ENCODE data around the gene FSHR. TPM values are rescaled to one million over a fixed set of nuclear protein-coding genes. Genes with fewer than 3 reads are reported as not detected.

The FSHR gene
- total RNA-seq, 1 donor from 2014 or later = not detected

DNA sequence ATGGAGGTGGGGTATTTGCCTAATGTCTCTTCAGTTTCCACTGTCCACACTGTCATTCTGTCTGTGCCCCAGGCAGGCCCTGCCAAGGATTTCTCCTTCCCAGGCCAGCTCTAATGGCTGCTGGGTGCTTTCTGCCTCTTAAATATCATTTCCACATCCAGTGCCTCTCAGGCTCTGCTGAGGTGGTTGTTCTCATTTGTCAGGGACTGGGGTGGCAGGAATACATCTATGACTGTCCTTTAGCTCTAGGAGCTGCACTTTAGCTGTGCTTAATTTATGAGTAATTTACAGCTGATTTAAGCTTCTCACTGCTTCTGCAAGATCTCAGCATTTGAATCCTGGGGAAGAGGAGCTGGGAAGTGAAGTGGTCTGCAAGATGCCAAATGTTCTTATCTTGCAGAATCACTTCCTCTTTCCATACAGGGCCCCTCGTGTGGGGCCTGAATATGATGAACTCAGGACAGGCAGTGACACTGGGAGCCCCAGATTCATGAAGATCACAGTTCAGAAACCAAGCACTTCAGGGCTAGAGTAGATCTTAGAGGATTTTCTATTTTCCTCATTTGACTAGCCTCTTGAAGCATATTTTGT, 150.2 kb downstream of the FSHR start:
- Mint-ChIP-seq H3K9me3 (no peaks in the 10 kb centered on the region), H3K4me3 (ENCODE audit: low read depth) (no peak overlapping the region), H3K36me3 (ENCODE audit: low read depth) (no peaks in the 10 kb centered on the region), H3K4me1 (ENCODE audit: low read depth) (no peaks in the 10 kb centered on the region), H3K27me3 (ENCODE audit: low read depth) (no peaks in the 10 kb centered on the region), H3K27ac (no peak overlapping the region)
- no peak for DNase-seq (ENCODE audit: low spot score)
- intact Hi-C loops (cut with micrococcal nuclease) = no loop called here

DNA sequence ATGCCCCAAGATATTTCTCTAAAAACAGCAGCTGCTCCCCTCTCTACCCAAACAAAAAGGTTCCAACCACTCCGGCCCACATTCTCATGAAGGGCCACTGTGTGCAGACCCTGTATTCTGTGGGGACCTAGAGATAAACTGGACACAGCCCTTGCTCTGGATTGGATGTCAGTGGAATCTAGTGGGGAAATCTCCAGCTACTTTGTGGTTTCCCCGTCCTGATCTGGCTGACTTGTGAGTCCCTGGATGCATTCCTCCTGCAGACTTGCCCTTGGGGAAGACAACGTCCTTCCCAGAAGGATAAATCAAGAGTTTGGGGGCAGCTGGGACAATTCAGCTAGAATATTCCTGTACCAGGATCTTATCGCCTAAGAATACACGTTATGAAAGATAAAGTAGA, 151.1 kb downstream of the FSHR start:
- H3K4me3 Mint-ChIP-seq (ENCODE audit: low read depth) = no peak overlapping the region
- H3K27me3 Mint-ChIP-seq (ENCODE audit: low read depth) = no peaks in the 10 kb centered on the region
- H3K36me3 Mint-ChIP-seq (ENCODE audit: low read depth) = no peaks in the 10 kb centered on the region
- intact Hi-C loops (cut with micrococcal nuclease) = no loop called here
- H3K4me1 Mint-ChIP-seq (ENCODE audit: low read depth) = no peaks in the 10 kb centered on the region
- no peak for DNase-seq (ENCODE audit: low spot score)
- no peak overlapping the region for H3K27ac Mint-ChIP-seq
- H3K9me3 Mint-ChIP-seq = no peaks in the 10 kb centered on the region

- no peaks in the 10 kb centered on the region for H3K4me1 Mint-ChIP-seq (ENCODE audit: low read depth)
- intact Hi-C loops (cut with micrococcal nuclease) = no loop called here
- H3K27me3 Mint-ChIP-seq (ENCODE audit: low read depth) = no peaks in the 10 kb centered on the region
- no peaks in the 10 kb centered on the region for H3K36me3 Mint-ChIP-seq (ENCODE audit: low read depth)
- H3K9me3 Mint-ChIP-seq = no peaks in the 10 kb centered on the region
- H3K4me3 Mint-ChIP-seq (ENCODE audit: low read depth) = no peak overlapping the region
- no peak for DNase-seq (ENCODE audit: low spot score)
- H3K27ac Mint-ChIP-seq = no peak overlapping the region
Measured at GRCh38 chr2:49002750-49003149, 151.6 kb downstream of the FSHR start.

DNA sequence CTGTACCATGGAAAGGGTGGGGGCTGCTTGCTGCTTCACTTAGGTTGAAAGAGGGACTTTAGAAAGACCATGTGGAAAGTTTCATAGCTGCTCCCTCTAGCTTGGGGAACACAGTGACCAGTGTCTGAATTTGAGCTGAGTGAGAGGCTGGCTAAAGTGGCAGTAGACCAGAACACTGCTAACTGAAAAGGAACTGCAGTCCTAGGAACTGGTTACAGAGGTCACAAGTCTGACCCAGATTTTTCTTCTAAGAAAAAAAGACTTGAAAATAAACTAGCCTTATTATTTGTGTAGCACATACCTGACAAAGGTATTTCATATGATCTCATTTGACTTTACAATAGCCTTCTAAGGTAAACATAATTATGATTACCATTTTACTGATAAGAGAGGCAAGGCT, 153.6 kb downstream of the FSHR start:
- no peaks in the 10 kb centered on the region for H3K27me3 Mint-ChIP-seq (ENCODE audit: low read depth)

DNA sequence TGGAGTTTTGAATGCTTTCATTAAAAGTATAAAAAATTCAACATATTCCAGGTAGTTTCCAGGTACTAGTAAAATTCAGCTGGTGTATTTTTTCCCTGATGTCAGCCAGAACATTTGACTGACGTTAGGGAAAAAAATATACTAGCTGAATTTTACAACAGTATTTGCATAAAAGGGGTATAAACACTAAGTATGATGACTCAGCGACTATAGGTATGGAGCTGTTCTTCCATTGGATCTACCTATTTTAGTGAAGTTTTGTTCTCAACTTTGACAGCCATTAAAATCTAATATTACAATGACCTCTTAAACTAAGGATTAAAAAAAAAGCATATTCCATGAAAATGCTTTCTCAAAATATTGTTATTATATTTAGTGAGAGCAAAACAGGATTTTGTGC, 155.9 kb downstream of the FSHR start:
- Mint-ChIP-seq H3K4me3 (ENCODE audit: low read depth) (no peak overlapping the region), H3K27me3 (ENCODE audit: low read depth) (no peaks in the 10 kb centered on the region), H3K4me1 (ENCODE audit: low read depth) (no peaks in the 10 kb centered on the region), H3K9me3 (no peaks in the 10 kb centered on the region), H3K36me3 (ENCODE audit: low read depth) (no peaks in the 10 kb centered on the region), H3K27ac (no peak overlapping the region)
- intact Hi-C loops (cut with micrococcal nuclease) = no loop called here
- no peak for DNase-seq (ENCODE audit: low spot score)

More for the DNA sequence above, 153.6 kb downstream of the FSHR start:
- Mint-ChIP-seq H3K4me1 (ENCODE audit: low read depth) (no peaks in the 10 kb centered on the region), H3K9me3 (no peaks in the 10 kb centered on the region), H3K4me3 (ENCODE audit: low read depth) (no peak overlapping the region), H3K27ac (no peak overlapping the region), H3K36me3 (ENCODE audit: low read depth) (no peaks in the 10 kb centered on the region)
- intact Hi-C loops (cut with micrococcal nuclease) = no loop called here
- no peak for DNase-seq (ENCODE audit: low spot score)

- no peak for DNase-seq (ENCODE audit: low spot score)
- intact Hi-C loops (cut with micrococcal nuclease) = no loop called here
- Mint-ChIP-seq H3K9me3 (no peaks in the 10 kb centered on the region), H3K27ac (no peak overlapping the region), H3K27me3 (ENCODE audit: low read depth) (no peaks in the 10 kb centered on the region), H3K4me3 (ENCODE audit: low read depth) (no peak overlapping the region), H3K4me1 (ENCODE audit: low read depth) (no peaks in the 10 kb centered on the region), H3K36me3 (ENCODE audit: low read depth) (no peaks in the 10 kb centered on the region)
Measured at GRCh38 chr2:48993576-48993975, 160.7 kb downstream of the FSHR start.

DNA sequence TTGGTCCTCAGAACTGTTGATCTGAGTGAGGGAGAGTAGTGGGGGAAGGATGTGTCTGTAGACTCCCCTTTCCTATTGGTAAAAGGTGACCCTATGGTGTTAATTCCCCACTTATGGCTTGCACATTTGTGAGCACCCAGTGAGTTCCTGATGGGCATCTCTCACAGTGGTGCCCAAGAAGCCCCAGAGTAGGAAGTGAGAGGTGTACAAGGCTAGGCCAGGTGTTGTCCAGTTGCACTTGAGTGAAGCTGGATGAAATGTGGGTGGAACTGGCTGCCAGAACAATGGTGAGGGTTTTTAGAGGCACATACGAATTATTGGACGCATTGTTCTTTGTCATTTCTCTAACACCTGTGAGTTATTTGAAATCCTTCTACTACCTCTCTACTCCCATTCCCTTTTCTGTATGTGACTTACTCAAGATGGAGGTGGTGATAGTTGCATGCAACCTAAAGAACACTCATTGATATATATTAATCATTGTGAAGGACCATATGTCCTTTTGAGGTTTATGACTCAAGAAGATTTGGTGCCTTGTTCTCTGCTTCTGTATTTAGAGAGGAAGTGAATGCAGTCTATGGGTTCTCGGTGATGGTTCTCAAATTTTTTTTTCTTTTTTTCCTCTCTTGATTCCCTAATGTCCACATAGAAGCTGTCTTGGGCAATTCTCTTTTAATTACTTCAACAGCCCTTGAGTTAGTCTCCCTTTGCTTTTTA, 162.7 kb downstream of the FSHR start:
- DNase-seq (ENCODE audit: low spot score) = no peak
- Mint-ChIP-seq H3K27me3 (ENCODE audit: low read depth) (no peaks in the 10 kb centered on the region), H3K27ac (no peak overlapping the region), H3K36me3 (ENCODE audit: low read depth) (no peaks in the 10 kb centered on the region), H3K4me3 (ENCODE audit: low read depth) (no peak overlapping the region), H3K4me1 (ENCODE audit: low read depth) (no peaks in the 10 kb centered on the region), H3K9me3 (no peaks in the 10 kb centered on the region)
- intact Hi-C loops (cut with micrococcal nuclease) = no loop called here

DNA sequence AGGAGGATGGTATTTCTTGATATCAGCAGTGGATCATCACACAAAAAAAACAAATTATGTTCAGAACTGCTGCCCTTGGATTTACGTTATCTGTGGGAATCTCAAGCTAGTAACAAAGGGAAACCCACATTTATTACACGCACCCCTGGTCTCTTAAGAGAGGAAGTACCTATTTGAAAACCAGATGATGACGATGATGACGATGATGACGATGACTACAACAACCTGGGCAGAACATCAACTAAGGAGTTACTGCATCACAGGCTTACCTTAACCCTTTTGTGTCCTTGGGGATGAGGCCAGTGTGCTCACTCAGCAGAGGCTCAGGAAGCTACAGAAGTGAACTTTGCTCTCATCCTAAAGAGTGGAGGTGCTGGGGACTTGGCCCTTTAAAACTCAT, 169.4 kb downstream of the FSHR start:
- Mint-ChIP-seq H3K4me1 (ENCODE audit: low read depth) (no peaks in the 10 kb centered on the region), H3K36me3 (ENCODE audit: low read depth) (no peaks in the 10 kb centered on the region), H3K27ac (no peak overlapping the region), H3K27me3 (ENCODE audit: low read depth) (no peaks in the 10 kb centered on the region), H3K4me3 (ENCODE audit: low read depth) (no peak overlapping the region), H3K9me3 (no peaks in the 10 kb centered on the region)
- intact Hi-C loops (cut with micrococcal nuclease) = no loop called here
- no peak for DNase-seq (ENCODE audit: low spot score)

GRCh38 chr2:48983551-48983950, 170.8 kb downstream of the FSHR start:
- no peaks in the 10 kb centered on the region for H3K4me1 Mint-ChIP-seq (ENCODE audit: low read depth)
- intact Hi-C loops (cut with micrococcal nuclease) = no loop called here
- no peak overlapping the region for H3K27ac Mint-ChIP-seq
- H3K9me3 Mint-ChIP-seq = no peaks in the 10 kb centered on the region
- no peaks in the 10 kb centered on the region for H3K36me3 Mint-ChIP-seq (ENCODE audit: low read depth)
- H3K27me3 Mint-ChIP-seq (ENCODE audit: low read depth) = no peaks in the 10 kb centered on the region
- H3K4me3 Mint-ChIP-seq (ENCODE audit: low read depth) = no peak overlapping the region
- DNase-seq (ENCODE audit: low spot score) = no peak

- intact Hi-C loops (cut with micrococcal nuclease) = no loop called here
- H3K27me3 Mint-ChIP-seq (ENCODE audit: low read depth) = no peaks in the 10 kb centered on the region
- H3K9me3 Mint-ChIP-seq = no peaks in the 10 kb centered on the region
- no peak overlapping the region for H3K4me3 Mint-ChIP-seq (ENCODE audit: low read depth)
- H3K36me3 Mint-ChIP-seq (ENCODE audit: low read depth) = no peaks in the 10 kb centered on the region
- DNase-seq (ENCODE audit: low spot score) = no peak
- H3K4me1 Mint-ChIP-seq (ENCODE audit: low read depth) = no peaks in the 10 kb centered on the region
- no peak overlapping the region for H3K27ac Mint-ChIP-seq
Measured at GRCh38 chr2:48982887-48983435, 171.4 kb downstream of the FSHR start.

DNA sequence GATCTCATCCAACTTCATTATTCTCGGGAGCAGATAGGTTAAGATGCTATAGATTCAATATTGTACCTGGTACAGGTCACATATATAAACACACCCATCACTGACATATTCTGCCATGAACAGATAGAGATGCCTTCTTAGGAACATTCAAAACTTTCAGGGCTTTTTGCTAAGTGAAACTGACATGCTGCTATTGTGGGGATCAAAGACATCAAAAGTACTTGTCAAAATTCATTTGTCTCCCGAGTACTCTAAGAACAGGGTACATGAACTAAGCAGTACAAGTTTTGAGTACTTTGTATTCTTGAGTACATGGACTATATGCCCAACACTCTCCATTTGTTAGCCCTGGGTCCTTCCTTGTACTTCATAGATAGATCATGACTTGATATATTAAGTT, 173.5 kb downstream of the FSHR start:
- no peak overlapping the region for H3K4me3 Mint-ChIP-seq (ENCODE audit: low read depth)
- intact Hi-C loops (cut with micrococcal nuclease) = no loop called here
- no peaks in the 10 kb centered on the region for H3K27me3 Mint-ChIP-seq (ENCODE audit: low read depth)
- no peak for DNase-seq (ENCODE audit: low spot score)
- H3K9me3 Mint-ChIP-seq = no peaks in the 10 kb centered on the region
- no peaks in the 10 kb centered on the region for H3K36me3 Mint-ChIP-seq (ENCODE audit: low read depth)
- H3K4me1 Mint-ChIP-seq (ENCODE audit: low read depth) = no peaks in the 10 kb centered on the region
- no peak overlapping the region for H3K27ac Mint-ChIP-seq

GRCh38 chr2:48979691-48980090, 174.6 kb downstream of the FSHR start:
- intact Hi-C loops (cut with micrococcal nuclease) = no loop called here
- H3K4me1 Mint-ChIP-seq (ENCODE audit: low read depth) = no peaks in the 10 kb centered on the region
- no peak for DNase-seq (ENCODE audit: low spot score)
- H3K36me3 Mint-ChIP-seq (ENCODE audit: low read depth) = no peaks in the 10 kb centered on the region
- H3K9me3 Mint-ChIP-seq = no peaks in the 10 kb centered on the region
- H3K27me3 Mint-ChIP-seq (ENCODE audit: low read depth) = no peaks in the 10 kb centered on the region
- no peak overlapping the region for H3K27ac Mint-ChIP-seq
- no peak overlapping the region for H3K4me3 Mint-ChIP-seq (ENCODE audit: low read depth)

- DNase-seq (ENCODE audit: low spot score) = no peak
- Mint-ChIP-seq H3K9me3 (no peaks in the 10 kb centered on the region), H3K4me1 (ENCODE audit: low read depth) (no peaks in the 10 kb centered on the region), H3K36me3 (ENCODE audit: low read depth) (no peaks in the 10 kb centered on the region), H3K4me3 (ENCODE audit: low read depth) (no peak overlapping the region), H3K27me3 (ENCODE audit: low read depth) (no peaks in the 10 kb centered on the region), H3K27ac (no peak overlapping the region)
- intact Hi-C loops (cut with micrococcal nuclease) = no loop called here
Measured at GRCh38 chr2:48978131-48978530, 176.2 kb downstream of the FSHR start.

Data from activated T-helper 2 cell treated with anti-CD3 and anti-CD28 coated beads, Interferon-gamma antibody, Interleukin-2, Interleukin-4, amounts not matched to agents 10 μg/mL and 5 μg/mL and 100 μg/mL, durations not matched to agents 14 hours and 24 hours and 36 hours (primary cell).